Dedifferentiated amniotic fluid mesenchymal stem cell (primary cell): ENCODE data around the gene CFAP77.

ENCODE experiments used
- DNase-seq: peaks from one replicate; pipeline ENCODE4 v3.0.0-alpha.2; 2016; ENCODE audit errors: extremely low spot score

The CFAP77 gene

GRCh38 chr9:132597073-132597775 is 187.2 kb downstream of the CFAP77 start:
- DNase-seq = no peak

GRCh38 chr9:132600326-132600984 is 190.4 kb downstream of the CFAP77 start:
- DNase-seq = no peak

- no peak for DNase-seq
Observed at GRCh38 chr9:132602207-132602606, 192.2 kb downstream of the CFAP77 start.

GRCh38 chr9:132605387-132605786 is 195.4 kb downstream of the CFAP77 start:
- no peak for DNase-seq

GRCh38 chr9:132606066-132606465 is 196.1 kb downstream of the CFAP77 start:
- no peak for DNase-seq

- no peak for DNase-seq
Observed at GRCh38 chr9:132609184-132609583, 199.2 kb downstream of the CFAP77 start.

GRCh38 chr9:132609829-132610228 is 199.8 kb downstream of the CFAP77 start:
- DNase-seq = no peak

GRCh38 chr9:132610661-132611060 is 200.7 kb downstream of the CFAP77 start:
- no peak for DNase-seq

GRCh38 chr9:132614324-132614723 is 204.3 kb downstream of the CFAP77 start:
- DNase-seq = no peak

- DNase-seq = no peak
Observed at GRCh38 chr9:132615774-132616173, 205.8 kb downstream of the CFAP77 start.

- DNase-seq = no peak
Observed at GRCh38 chr9:132616725-132617124, 206.7 kb downstream of the CFAP77 start.

GRCh38 chr9:132622159-132622558 is 212.1 kb downstream of the CFAP77 start:
- no peak for DNase-seq
